Fibroblast of mammary gland (primary cell): ENCODE measurements around the gene MICA.
A peak's percentile ranks its signal among the peaks of the same experiment; 100 is the strongest.
"Not testable (repeated sequence)": the region's sequence is repeated elsewhere in the genome, so short reads cannot be mapped to it uniquely, and the experiment has no call there.

ENCODE experiments used
- DNase-seq: peaks from one replicate; pipeline ENCODE4 v3.0.0-alpha.2; 2010; ENCODE audit warnings: low read depth
- H3K4me3 ChIP-seq: 2 replicates; pipeline ENCODE4 v1.5.1; 2011; ENCODE audit warnings: low read depth, mild to moderate bottlenecking, low read length, moderate library complexity; ENCODE audit not compliant: control insufficient read depth
- TF ChIP-seq, protein P1 (sequence below): conservative IDR thresholded peaks from 2 replicates; pipeline ENCODE4 v1.5.1; 2011; ENCODE audit warnings: low read depth, low read length, inconsistent platforms; ENCODE audit not compliant: control insufficient read depth, insufficient read depth

The MICA gene

DNA sequence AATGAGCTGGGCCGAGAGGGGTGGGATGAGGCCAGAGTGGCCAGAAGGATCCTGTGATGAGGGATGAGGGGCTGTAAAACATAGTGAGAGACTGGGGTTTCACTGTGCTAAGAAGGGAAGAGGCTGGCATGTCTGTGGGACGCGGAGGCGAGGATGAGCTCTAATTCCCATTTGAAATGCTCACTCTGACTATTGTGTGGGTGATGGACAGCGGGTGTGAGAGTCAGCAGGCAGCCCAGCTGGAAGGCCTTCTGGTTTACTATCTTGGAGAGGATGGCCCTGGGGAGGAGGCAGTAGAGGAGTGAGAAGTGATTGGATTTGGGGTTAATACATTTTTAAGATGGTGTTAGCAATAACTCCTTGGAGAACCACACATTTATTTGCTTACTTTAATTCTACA lies 9.5 kb upstream of the MICA start:
- TF ChIP-seq, protein P1, sequence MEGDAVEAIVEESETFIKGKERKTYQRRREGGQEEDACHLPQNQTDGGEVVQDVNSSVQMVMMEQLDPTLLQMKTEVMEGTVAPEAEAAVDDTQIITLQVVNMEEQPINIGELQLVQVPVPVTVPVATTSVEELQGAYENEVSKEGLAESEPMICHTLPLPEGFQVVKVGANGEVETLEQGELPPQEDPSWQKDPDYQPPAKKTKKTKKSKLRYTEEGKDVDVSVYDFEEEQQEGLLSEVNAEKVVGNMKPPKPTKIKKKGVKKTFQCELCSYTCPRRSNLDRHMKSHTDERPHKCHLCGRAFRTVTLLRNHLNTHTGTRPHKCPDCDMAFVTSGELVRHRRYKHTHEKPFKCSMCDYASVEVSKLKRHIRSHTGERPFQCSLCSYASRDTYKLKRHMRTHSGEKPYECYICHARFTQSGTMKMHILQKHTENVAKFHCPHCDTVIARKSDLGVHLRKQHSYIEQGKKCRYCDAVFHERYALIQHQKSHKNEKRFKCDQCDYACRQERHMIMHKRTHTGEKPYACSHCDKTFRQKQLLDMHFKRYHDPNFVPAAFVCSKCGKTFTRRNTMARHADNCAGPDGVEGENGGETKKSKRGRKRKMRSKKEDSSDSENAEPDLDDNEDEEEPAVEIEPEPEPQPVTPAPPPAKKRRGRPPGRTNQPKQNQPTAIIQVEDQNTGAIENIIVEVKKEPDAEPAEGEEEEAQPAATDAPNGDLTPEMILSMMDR, result no peak
- no peak overlapping the region for H3K4me3 ChIP-seq
- DNase-seq, result no peak

DNA sequence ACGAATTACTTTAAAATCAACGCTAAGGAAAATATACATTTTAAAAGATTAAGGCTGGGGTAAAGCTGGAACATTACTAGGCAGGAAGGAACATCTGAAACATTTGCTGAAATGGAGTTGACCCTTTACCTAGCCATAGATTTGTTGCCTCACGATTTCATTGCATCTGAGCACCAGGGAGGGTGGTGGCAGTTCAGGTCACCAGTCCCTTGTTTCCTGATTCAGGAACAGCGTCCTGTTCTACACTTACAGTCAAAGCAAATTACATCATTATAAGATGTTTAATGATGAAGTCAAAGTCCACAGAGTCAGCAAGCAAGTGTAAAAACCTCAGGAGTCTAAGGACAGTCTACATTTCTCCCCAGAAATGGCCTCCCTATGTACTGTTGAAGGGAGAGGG lies 9.0 kb upstream of the MICA start:
- TF ChIP-seq, protein P1, result no peak
- H3K4me3 ChIP-seq, result no peak overlapping the region
- no peak for DNase-seq

DNA sequence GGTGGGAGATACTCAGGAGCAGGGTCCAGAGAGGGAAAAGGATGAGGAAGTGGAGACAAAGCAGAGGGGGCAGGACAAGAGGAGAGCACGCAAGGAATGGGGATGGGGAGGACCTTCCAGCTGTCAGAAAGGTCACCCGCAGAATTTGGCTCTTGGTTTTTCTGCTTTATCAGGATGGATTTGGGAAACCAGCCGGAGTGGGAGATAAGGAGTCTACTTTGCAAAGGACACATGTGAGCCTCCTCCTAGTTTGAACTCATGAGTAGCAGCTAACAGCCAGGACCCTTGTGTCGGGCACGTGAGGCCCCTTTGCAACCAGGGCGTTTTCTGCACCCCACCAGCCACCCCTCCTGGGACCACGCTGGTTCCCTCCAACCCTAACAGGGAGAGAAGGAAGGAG lies 7.6 kb upstream of the MICA start:
- no peak for DNase-seq
- TF ChIP-seq, protein P1, result no peak
- no peak overlapping the region for H3K4me3 ChIP-seq

DNA sequence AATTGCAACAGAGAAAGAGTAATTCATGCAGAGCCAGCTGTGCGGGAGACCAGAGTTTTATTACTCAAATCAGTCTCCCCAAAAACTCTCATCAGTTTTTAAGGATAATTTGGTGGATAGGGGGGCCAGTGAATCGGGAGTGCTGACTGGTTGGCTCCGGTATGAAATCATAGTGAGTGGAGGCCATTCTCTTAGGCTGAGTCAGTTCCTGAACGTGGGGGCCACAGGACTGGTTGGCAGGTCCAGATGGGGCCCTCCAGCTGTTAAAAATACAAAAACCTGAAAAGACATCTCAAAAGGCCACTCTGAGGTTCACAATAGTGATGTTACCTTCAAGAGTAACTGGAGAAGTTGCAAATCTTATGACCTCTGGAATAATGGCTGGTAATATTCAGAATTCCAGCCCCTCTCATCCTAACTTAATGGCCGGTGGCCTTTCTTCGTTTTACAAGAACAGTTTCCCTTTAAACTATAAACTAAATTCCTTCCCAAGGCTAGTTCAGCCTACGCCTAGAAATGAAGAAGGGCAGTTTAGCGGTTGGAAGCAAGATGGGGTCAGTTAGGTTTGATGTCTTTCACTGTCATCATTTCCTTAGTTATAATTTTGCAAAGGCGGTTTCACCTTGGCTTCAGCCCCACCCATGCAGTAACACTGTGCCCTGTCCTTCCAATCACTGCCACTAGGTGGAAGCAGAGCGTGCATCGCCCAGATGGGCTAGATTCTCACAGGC lies 6.8 kb upstream of the MICA start:
- TF ChIP-seq, protein P1, result peak; percentile 83
- peak; percentile 79 for DNase-seq
- H3K4me3 ChIP-seq, result no peak overlapping the region

DNA sequence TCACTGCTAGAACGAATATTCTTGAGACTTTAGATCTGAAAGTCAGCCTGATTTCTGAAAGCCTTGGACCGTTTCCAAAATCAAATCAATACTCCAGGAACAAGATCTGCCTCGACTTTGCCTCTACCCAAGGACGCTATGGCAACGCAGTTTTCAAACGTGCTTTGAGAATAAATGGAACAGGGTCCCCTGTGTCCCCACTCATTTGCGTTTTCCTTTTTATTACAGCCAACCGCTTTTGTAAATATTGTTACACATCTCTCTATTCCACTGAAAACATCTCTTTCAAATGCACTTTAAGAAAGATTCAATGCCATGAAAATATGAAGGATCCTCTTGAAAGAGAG lies 6.3 kb upstream of the MICA start:
- H3K4me3 ChIP-seq, DNase-seq: not testable (repeated sequence)

DNA sequence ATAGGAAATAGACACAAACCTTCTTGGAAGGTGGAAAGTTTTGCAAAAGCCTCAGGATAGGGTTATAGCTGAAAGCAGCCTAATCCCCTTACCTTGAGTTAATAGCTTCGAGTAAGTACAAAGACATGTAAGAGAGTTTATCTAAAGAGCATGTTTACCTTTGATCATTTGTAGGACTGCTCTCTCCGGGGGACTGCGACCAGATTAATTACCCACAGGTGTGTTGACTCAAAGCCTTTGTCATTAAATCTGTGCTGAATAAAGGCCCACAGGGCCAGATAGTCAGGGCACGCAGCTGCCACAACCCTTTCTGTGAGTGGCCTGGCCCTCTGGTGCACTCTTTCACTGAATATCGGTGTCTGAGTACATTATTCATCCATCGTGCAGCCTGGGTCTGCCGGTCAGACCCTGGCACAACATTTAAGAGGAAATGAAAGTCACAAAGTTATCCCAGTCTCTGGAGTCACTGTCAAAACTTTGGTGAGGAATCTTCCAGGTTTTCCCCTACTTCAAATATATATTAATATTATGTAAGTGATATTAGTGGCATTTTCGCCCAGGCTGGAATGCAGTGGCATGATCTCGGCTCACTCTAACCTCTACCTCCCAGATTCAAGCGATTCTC lies 5.4 kb upstream of the MICA start:
- TF ChIP-seq, protein P1, result no peak
- no peak for DNase-seq
- no peak overlapping the region for H3K4me3 ChIP-seq

DNA sequence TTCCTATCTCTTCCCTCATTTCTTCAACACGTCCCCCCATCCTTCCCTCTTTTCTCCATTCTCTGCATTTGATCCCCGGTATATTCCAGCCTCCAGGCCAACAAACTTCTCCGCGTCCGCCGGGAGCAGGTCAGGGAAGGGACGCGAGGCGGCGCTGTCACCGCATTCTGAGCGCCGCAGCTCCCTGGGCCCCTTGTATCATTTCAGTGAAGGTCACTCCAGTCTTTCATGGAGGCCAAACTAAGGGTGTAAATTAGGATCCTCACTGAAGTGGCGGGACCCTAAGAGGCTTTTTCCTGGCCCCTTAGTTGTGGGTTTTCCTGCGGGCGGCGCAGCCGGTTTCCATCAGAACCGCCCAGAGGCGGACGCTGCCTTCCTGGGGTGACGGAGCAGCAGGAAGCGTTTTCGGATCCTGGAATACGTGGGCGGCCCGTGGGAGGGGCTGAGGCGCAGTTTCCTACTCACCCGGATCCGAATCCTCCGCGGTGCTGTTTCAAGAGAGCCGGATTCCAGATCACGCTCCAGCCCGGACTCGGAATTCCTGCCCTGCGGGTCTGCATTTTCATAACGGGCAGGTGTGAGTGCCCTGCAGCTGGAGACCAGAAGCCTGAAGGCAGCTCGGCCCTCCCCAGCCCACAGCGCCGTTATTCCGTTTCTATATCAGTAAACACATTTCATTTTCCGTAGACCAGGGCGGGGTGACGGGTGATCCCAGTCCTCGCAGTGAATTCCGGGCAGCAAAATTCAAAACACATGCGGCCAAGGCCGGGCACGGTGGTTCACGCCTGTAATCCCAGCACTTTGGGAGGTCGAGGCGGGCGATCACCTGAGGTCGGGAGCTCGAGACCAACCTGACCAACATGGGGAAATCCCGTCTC lies 3.6 kb upstream of the MICA start:
- TF ChIP-seq, protein P1, result peak; percentile 80
- DNase-seq, result peak; percentile 91
- H3K4me3 ChIP-seq, result peak overlapping the region; percentile 82
